HepG2 (cell line): ENCODE measurements around the gene OSBPL5. TPM values are rescaled to one million over a fixed set of nuclear protein-coding genes. Genes with fewer than 3 reads are reported as not detected.

Source experiments
- ATAC-seq: fragments of 200-7000 bp; cut with Tn5 transposase; 3 replicates; pipeline ENCODE4 v1.9.1; 2020; ENCODE audit warnings: mild to moderate bottlenecking, moderate library complexity
- BruUV-seq: library from RNA; stranded (reverse); fragments of 400-500 nt; replicated peaks from 2 replicates; lab custom pipeline; 2021; lab: Mats Ljungman, UMichigan
- CTCF ChIA-PET: fragments of 300-600 bp; formaldehyde crosslinking; extraction: SDS; loops from one replicate; lab custom pipeline; 2021; ENCODE audit warnings: low total read pairs, inconsistent platforms, low intra/inter-chr PET ratio; lab: Yijun Ruan, JAX
- POLR2A ChIA-PET: fragments of 350-600 bp; sonication (Branson Sonifier 250); formaldehyde crosslinking; loops from one replicate; lab custom pipeline; 2020; ENCODE audit warnings: antibody characterized with exemption, inconsistent platforms; lab: Yijun Ruan, JAX
- DNase-seq: peaks from one replicate; pipeline ENCODE4 v3.0.0-alpha.2; 2015; ENCODE audit warnings: low spot score
- FAIRE-seq: peaks from 3 replicates; lab custom pipeline; 2011; peaks lifted over from hg19 to GRCh38; lab: Jason Lieb, UNC
- H2AFZ ChIP-seq: one replicate; pipeline ENCODE4 v1.6.1; 2011; ENCODE audit warnings: low read length, inconsistent platforms
- H3K27ac ChIP-seq: fragments of 300-600 bp; 3 replicates; pipeline ENCODE4 v1.8.0; 2011; ENCODE audit warnings: mixed run types, mild to moderate bottlenecking, mixed read lengths, low read length, inconsistent platforms; ENCODE audit not compliant: insufficient read depth; ENCODE audit errors: extremely low read length
- H3K27me3 ChIP-seq, 2 experiments: fragments of 200-600 bp in 1 of 2; 2 replicates in 1 of 2; 3 replicates in 1 of 2; pipeline versions ENCODE4 v1.6.0 to v1.8.0; 2011; ENCODE audit warnings: low read length in 2 of 2, mild to moderate bottlenecking in 2 of 2, moderate library complexity in 2 of 2, inconsistent platforms in 1 of 2; ENCODE audit not compliant: insufficient read depth in 2 of 2, control insufficient read depth in 1 of 2
- H3K36me3 ChIP-seq, 2 experiments: fragments of 200-600 bp in 1 of 2; replicated peaks in 1 of 2; 2 replicates in 1 of 2; 3 replicates in 1 of 2; pipeline versions ENCODE4 v1.5.1 to v1.8.0; 2011; ENCODE audit warnings: low read length in 2 of 2, inconsistent platforms in 1 of 2; ENCODE audit not compliant: insufficient read depth in 2 of 2, control insufficient read depth in 1 of 2
- H3K4me1 ChIP-seq: 2 replicates; pipeline ENCODE4 v1.5.1; 2012; ENCODE audit warnings: low read length, inconsistent platforms; ENCODE audit not compliant: insufficient read depth
- H3K4me2 ChIP-seq: 2 replicates; pipeline ENCODE4 v1.6.0; 2011; ENCODE audit warnings: low read depth, low read length, inconsistent platforms
- H3K4me3 ChIP-seq, 3 experiments: fragments of 200-600 bp in 1 of 3; sonication (generic), shearing (Covaris generic) in 1 of 3; replicated peaks in 1 of 3; 2 replicates each; pipeline ENCODE4 v1.5.1; 2011 to 2016; ENCODE audit warnings: low read length in 3 of 3, inconsistent platforms in 2 of 3, low read depth in 2 of 3, mild to moderate bottlenecking in 2 of 3, control low read depth in 1 of 3, mixed read lengths in 1 of 3; ENCODE audit not compliant: insufficient read depth in 1 of 3
- H3K79me2 ChIP-seq: one replicate; pipeline ENCODE4 v1.6.1; 2011; ENCODE audit warnings: low read length, inconsistent platforms; ENCODE audit not compliant: insufficient read depth
- H3K9ac ChIP-seq: 2 replicates; pipeline ENCODE4 v1.6.0; 2011; ENCODE audit warnings: mild to moderate bottlenecking, low read depth, low read length, inconsistent platforms; ENCODE audit not compliant: insufficient read depth
- H3K9me3 ChIP-seq: 2 replicates; pipeline ENCODE4 v1.5.1; 2012; ENCODE audit warnings: mild to moderate bottlenecking, low read length
- H4K20me1 ChIP-seq: 2 replicates; pipeline ENCODE4 v1.6.0; 2011; ENCODE audit warnings: inconsistent platforms, mild to moderate bottlenecking, low read length, moderate library complexity; ENCODE audit not compliant: insufficient read depth
- ARNT ChIP-seq: fragments of 450-650 bp; IDR thresholded peaks from 2 replicates; pipeline ENCODE4 v1.6.1; 2017
- ISX ChIP-seq: sonication (generic); formaldehyde crosslinking; conservative IDR thresholded peaks from 2 replicates; pipeline ENCODE4 v1.5.0; 2020; ENCODE audit warnings: missing genetic modification reagents
- MAFF ChIP-seq: IDR thresholded peaks from 2 replicates; pipeline ENCODE4 v1.6.1; 2011; ENCODE audit warnings: low read depth, low read length, improper control_type of control experiment
- MAFK ChIP-seq, 2 experiments: IDR thresholded peaks in 1 of 2; conservative IDR thresholded peaks in 1 of 2; 2 replicates each; pipeline ENCODE4 v1.6.1; 2011; ENCODE audit warnings: improper control_type of control experiment in 2 of 2, low read length in 2 of 2
- MED1 ChIP-seq: sonication (generic); formaldehyde crosslinking; IDR thresholded peaks from 2 replicates; pipeline ENCODE4 v1.4.0; 2020; ENCODE audit warnings: missing genetic modification reagents
- NFIB ChIP-seq: sonication (generic); formaldehyde crosslinking; IDR thresholded peaks from 2 replicates; pipeline ENCODE4 v1.9.0; 2021; ENCODE audit warnings: missing genetic modification reagents, mild to moderate bottlenecking, borderline replicate concordance
- PHB2 ChIP-seq: fragments of 450-650 bp; IDR thresholded peaks from 2 replicates; pipeline ENCODE4 v1.6.1; 2018; ENCODE audit not compliant: partially characterized antibody
- PRMT3 ChIP-seq: sonication (generic); formaldehyde crosslinking; IDR thresholded peaks from 2 replicates; pipeline ENCODE4 v1.8.1; 2022; ENCODE audit warnings: low read depth, mild to moderate bottlenecking, moderate library complexity, missing genetic modification reagents, borderline replicate concordance
- TEAD3 ChIP-seq: optimal IDR thresholded peaks from 2 replicates; pipeline ENCODE3; 2016; ENCODE audit warnings: borderline replicate concordance
- XBP1 ChIP-seq: sonication (generic); formaldehyde crosslinking; IDR thresholded peaks from 2 replicates; pipeline ENCODE4 v1.5.0; 2020; ENCODE audit warnings: missing genetic modification reagents
- ZNF143 ChIP-seq: sonication (generic); formaldehyde crosslinking; IDR thresholded peaks from 2 replicates; pipeline ENCODE4 v1.4.0; 2020; ENCODE audit warnings: missing genetic modification reagents
- ZNF232 ChIP-seq: sonication (generic); formaldehyde crosslinking; IDR thresholded peaks from 2 replicates; pipeline ENCODE4 v1.4.0; 2020; ENCODE audit warnings: missing genetic modification reagents, borderline replicate concordance
- ZNF296 ChIP-seq: sonication (generic); formaldehyde crosslinking; conservative IDR thresholded peaks from 2 replicates; pipeline ENCODE4 v1.5.0; 2020; ENCODE audit warnings: mild to moderate bottlenecking, missing genetic modification reagents
- ZNF350 ChIP-seq: sonication (generic); formaldehyde crosslinking; IDR thresholded peaks from 2 replicates; pipeline ENCODE4 v1.4.0; 2020; ENCODE audit warnings: mild to moderate bottlenecking, low read depth, missing genetic modification reagents, borderline replicate concordance
- ZNF567 ChIP-seq: sonication (generic); formaldehyde crosslinking; IDR thresholded peaks from 2 replicates; pipeline ENCODE4 v1.8.1; 2023; ENCODE audit warnings: mild to moderate bottlenecking, missing genetic modification reagents, borderline replicate concordance
- WGBS: methylation state at CpG from one replicate; pipeline ENCODE4 v1.1.6; 2017; ENCODE audit warnings: low lambda C conversion rate; 5-methylcytosine and 5-hydroxymethylcytosine counted together
- in situ Hi-C: cut with HindIII; loops from 2 replicates; pipeline ENCODE4 v1.10.0; 2017; ENCODE audit warnings: low pct_unique_long_range_greater_than_20kb; ENCODE audit not compliant: extremely low pct_ligation_motif_present
- intact Hi-C: fragments of 100-400 bp; cut with micrococcal nuclease; formaldehyde crosslinking; loops from one replicate; pipeline ENCODE4 v1.10.0; 2022; ENCODE audit not compliant: unreplicated experiment
- polyA plus RNA-seq, 8 experiments: library from polyadenylated mRNA; depleted of rRNA in 3 of 8; stranded (reverse) in 7 of 8; unstranded in 1 of 8; fragments of >200 nt; fragmentation: Illumina TruSeq in 4 of 8; extraction: Trizol in 4 of 8; gene quantifications; 2 replicates each; pipeline versions ENCODE4 v1.2.1 to v1.2.3, GENCODE V29; 2011 to 2016; ENCODE audit warnings: low read depth in 4 of 8, missing spikeins in 1 of 8, mixed read lengths in 1 of 8; ENCODE audit not compliant: insufficient read depth in 1 of 8
- total RNA-seq, 5 experiments: library from RNA; depleted of rRNA; stranded (reverse); fragments of >200 nt; fragmentation: Illumina TruSeq; extraction: Trizol; gene quantifications; 2 replicates each; pipeline ENCODE4 v1.2.3, GENCODE V29; 2016; ENCODE audit warnings: low read depth in 1 of 5

Gene OSBPL5
- total and polyA plus RNA-seq, 2 of the 13 experiments (the other 11 are each of a cell fraction or from before 2014, with no cell fraction given) = not detected

DNA sequence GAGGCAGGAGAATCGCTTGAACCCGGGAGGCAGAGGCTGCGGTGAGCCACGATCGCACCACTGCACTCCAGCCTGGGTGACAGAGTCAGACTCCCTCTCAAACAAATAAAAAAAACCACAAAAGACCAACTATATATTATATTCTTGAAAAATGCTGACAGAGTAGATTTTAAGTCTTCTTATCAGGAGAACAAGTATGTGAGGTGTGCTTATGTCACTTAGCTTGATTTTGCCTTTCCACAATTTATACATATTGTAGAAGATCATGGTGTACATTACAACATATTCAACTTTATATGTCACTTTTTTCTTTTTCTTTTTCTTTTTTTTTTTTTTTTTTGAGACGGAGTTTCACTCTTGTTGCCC is 83.7 kb downstream of the OSBPL5 start:
- Histone ChIP-seq H3K9me3 (no peaks in the 10 kb centered on the region), H3K79me2 (no peaks in the 10 kb centered on the region), H3K9ac (no peak overlapping the region), H3K4me1 (peaks cover 13% of the 10 kb centered on the region), H2AFZ (no peak overlapping the region), H3K4me3 (no peak overlapping the region), H3K27me3 (no peaks in the 10 kb centered on the region; a peak in 1 of 5 replicates), H3K36me3 (no peaks in the 10 kb centered on the region), H3K27ac (no peak overlapping the region), H3K4me2 (no peak overlapping the region), H4K20me1 (no peaks in the 10 kb centered on the region)
- TF ChIP-seq MAFF (peak; percentile 89), ZNF350 (CRISPR knock-in tag) (no peak), ZNF232 (CRISPR knock-in tag) (no peak), MAFK (conservative IDR thresholded peaks at IDR 0.05 in 1 of 2, IDR thresholded peaks at IDR 0.05 in 1 of 2; ENCODE audit: low read length in 2 of 2) (peak; percentile 87 to 94)
- CTCF ChIA-PET = no interaction called here
- no peak for DNase-seq
- POLR2A ChIA-PET = no interaction called here
- ATAC-seq = no peak
- no TSS peak for BruUV-seq
- no peak for FAIRE-seq
- WGBS = 63% methylated on average over 6 of the region's 6 CpGs
- in situ Hi-C loops (no loop called here), intact Hi-C loops (no loop called here)

DNA sequence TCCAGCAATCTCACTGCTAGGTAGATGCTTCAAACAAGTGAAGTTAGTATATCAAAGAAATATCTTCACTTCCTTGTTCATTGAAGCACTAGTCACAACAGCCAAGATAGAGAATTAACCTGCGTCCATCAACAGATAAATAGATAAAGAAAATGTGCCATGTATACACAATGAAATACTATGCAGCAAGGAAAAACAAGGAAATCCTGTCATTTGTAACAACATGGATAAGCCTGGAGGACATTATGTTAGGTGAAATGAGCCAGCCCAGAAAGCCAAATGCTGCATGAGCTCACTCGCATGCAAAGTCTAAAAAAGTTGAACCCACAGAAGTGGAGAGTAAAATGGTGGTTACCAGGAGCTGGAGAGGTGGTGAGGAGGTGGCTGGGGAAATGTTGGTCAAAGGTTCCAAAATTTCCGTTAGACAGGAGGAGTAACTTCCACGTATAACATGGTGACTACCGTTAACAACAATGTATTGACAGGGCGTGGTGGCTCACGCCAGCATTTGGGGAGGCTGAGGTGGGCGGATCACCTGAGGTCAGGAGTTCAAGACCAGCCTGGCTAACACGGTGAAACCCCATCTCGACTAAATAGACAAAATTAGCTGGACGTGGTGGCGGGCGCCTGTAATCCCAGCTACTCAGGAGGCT is 84.3 kb downstream of the OSBPL5 start:
- CTCF ChIA-PET = no interaction called here
- no TSS peak for BruUV-seq

More for the DNA sequence above, 84.3 kb downstream of the OSBPL5 start:
- in situ Hi-C loops = no loop called here
- Histone ChIP-seq H3K4me1 (peaks cover 10% of the 10 kb centered on the region), H3K27me3 (no peaks in the 10 kb centered on the region; a peak in 1 of 5 replicates), H3K9ac (no peak overlapping the region), H3K9me3 (no peaks in the 10 kb centered on the region), H2AFZ (no peak overlapping the region), H4K20me1 (no peaks in the 10 kb centered on the region), H3K4me3 (no peak overlapping the region), H3K27ac (no peak overlapping the region), H3K4me2 (no peak overlapping the region), H3K36me3 (no peaks in the 10 kb centered on the region), H3K79me2 (no peaks in the 10 kb centered on the region)
- intact Hi-C loops = no loop called here
- POLR2A ChIA-PET = no interaction called here
- FAIRE-seq (no peak), ATAC-seq (no peak), DNase-seq (no peak)
- TF ChIP-seq NFIB (no peak), MED1 (no peak), ISX (CRISPR knock-in tag) (no peak), TEAD3 (no peak), ZNF296 (CRISPR knock-in tag) (no peak), ZNF143 (CRISPR knock-in tag) (no peak), PHB2 (no peak), PRMT3 (CRISPR knock-in tag) (no peak), ARNT (no peak), XBP1 (CRISPR knock-in tag) (no peak), ZNF567 (CRISPR knock-in tag) (no peak)
- 54% methylated on average over 10 of the region's 13 CpGs for WGBS
